HepG2 (cell line): ENCODE results near the gene POLR3F. TPM values are rescaled to one million over a fixed set of nuclear protein-coding genes. Genes with fewer than 3 reads are reported as not detected.

Source experiments
- CBX5 ChIP-seq: sonication (generic); formaldehyde crosslinking; IDR thresholded peaks from 2 replicates; pipeline ENCODE4 v1.4.0; 2020; ENCODE audit warnings: missing genetic modification reagents, borderline replicate concordance
- HOXD1 ChIP-seq: sonication (generic); formaldehyde crosslinking; IDR thresholded peaks from 2 replicates; pipeline ENCODE4 v1.5.0; 2020; ENCODE audit warnings: missing genetic modification reagents
- IKZF4 ChIP-seq: sonication (generic); formaldehyde crosslinking; IDR thresholded peaks from 2 replicates; pipeline ENCODE4 v1.5.1; 2020; ENCODE audit warnings: borderline replicate concordance, mild to moderate bottlenecking, low read depth, missing genetic modification reagents; ENCODE audit errors: not compliant biosample characterization
- MBNL3 ChIP-seq: fragments of 250-450 bp; sonication (Bioruptor Pico); conservative IDR thresholded peaks from 2 replicates; pipeline ENCODE4 v1.8.0; 2022; ENCODE audit warnings: mild to moderate bottlenecking, inconsistent platforms
- MTF1 ChIP-seq: sonication (generic); formaldehyde crosslinking; IDR thresholded peaks from 2 replicates; pipeline ENCODE4 v1.5.0; 2020; ENCODE audit warnings: missing genetic modification reagents
- MXI1 ChIP-seq: IDR thresholded peaks from 3 replicates; pipeline ENCODE4 v1.6.1; 2012; ENCODE audit warnings: low read depth, low read length, inconsistent platforms, borderline replicate concordance
- PAF1 ChIP-seq: IDR thresholded peaks from 2 replicates; pipeline ENCODE4 v1.6.1; 2016; ENCODE audit warnings: missing genetic modification reagents, missing compliant biosample characterization
- PAX8 ChIP-seq: sonication (generic); formaldehyde crosslinking; IDR thresholded peaks from 2 replicates; pipeline ENCODE4 v1.8.0; 2022; ENCODE audit warnings: mild to moderate bottlenecking, missing genetic modification reagents, borderline replicate concordance
- REPIN1 ChIP-seq: sonication (generic); formaldehyde crosslinking; IDR thresholded peaks from 2 replicates; pipeline ENCODE4 v1.8.0; 2022; ENCODE audit warnings: missing genetic modification reagents, low read depth, mild to moderate bottlenecking, borderline replicate concordance
- SAFB2 ChIP-seq: sonication (generic); formaldehyde crosslinking; IDR thresholded peaks from 2 replicates; pipeline ENCODE4 v1.5.1; 2020; ENCODE audit warnings: missing genetic modification reagents, low read depth, mild to moderate bottlenecking, borderline replicate concordance
- SCMH1 ChIP-seq: sonication (generic); formaldehyde crosslinking; IDR thresholded peaks from 2 replicates; pipeline ENCODE4 v1.9.0; 2021; ENCODE audit warnings: missing genetic modification reagents, mild to moderate bottlenecking, borderline replicate concordance
- SNRNP70 ChIP-seq: fragments of 200-400 bp; formaldehyde crosslinking; IDR thresholded peaks from 2 replicates; pipeline ENCODE4 v1.6.1; 2017; ENCODE audit warnings: mild to moderate bottlenecking, low read depth, low read length, moderate library complexity
- SP1 ChIP-seq, 2 experiments: fragments of 450-650 bp in 1 of 2; sonication (generic) in 1 of 2; formaldehyde crosslinking in 1 of 2; IDR thresholded peaks; 2 replicates each; pipeline versions ENCODE4 v1.4.0 to v1.6.1; 2016 to 2020; ENCODE audit warnings: missing genetic modification reagents in 1 of 2
- ZNF879 ChIP-seq: sonication (generic); formaldehyde crosslinking; IDR thresholded peaks from 2 replicates; pipeline ENCODE4 v1.8.1; 2023; ENCODE audit warnings: missing genetic modification reagents
- polyA plus RNA-seq, 8 experiments: library from polyadenylated mRNA; depleted of rRNA in 3 of 8; stranded (reverse) in 7 of 8; unstranded in 1 of 8; fragments of >200 nt; fragmentation: Illumina TruSeq in 4 of 8; extraction: Trizol in 4 of 8; gene quantifications; 2 replicates each; pipeline versions ENCODE4 v1.2.1 to v1.2.3, GENCODE V29; 2011 to 2016; ENCODE audit warnings: low read depth in 4 of 8, missing spikeins in 1 of 8, mixed read lengths in 1 of 8; ENCODE audit not compliant: insufficient read depth in 1 of 8
- total RNA-seq, 5 experiments: library from RNA; depleted of rRNA; stranded (reverse); fragments of >200 nt; fragmentation: Illumina TruSeq; extraction: Trizol; gene quantifications; 2 replicates each; pipeline ENCODE4 v1.2.3, GENCODE V29; 2016; ENCODE audit warnings: low read depth in 1 of 5
- TF ChIP-seq, protein P1 (sequence below): sonication (generic); formaldehyde crosslinking; IDR thresholded peaks from 2 replicates; pipeline ENCODE4 v1.5.1; 2020; ENCODE audit warnings: mild to moderate bottlenecking, missing genetic modification reagents, borderline replicate concordance
- TF ChIP-seq, protein P2 (sequence below): sonication (generic); formaldehyde crosslinking; IDR thresholded peaks from 2 replicates; pipeline ENCODE4 v1.4.0; 2020; ENCODE audit warnings: missing genetic modification reagents
- TF ChIP-seq, protein P3 (sequence below): sonication (generic); formaldehyde crosslinking; IDR thresholded peaks from 2 replicates; pipeline ENCODE4 v1.5.0; 2020; ENCODE audit warnings: missing genetic modification reagents, mild to moderate bottlenecking, borderline replicate concordance

The POLR3F gene
- total and polyA plus RNA-seq, 2 of the 13 experiments (the other 11 are each of a cell fraction or from before 2014, with no cell fraction given), result 11.7 to 25.5 TPM

DNA sequence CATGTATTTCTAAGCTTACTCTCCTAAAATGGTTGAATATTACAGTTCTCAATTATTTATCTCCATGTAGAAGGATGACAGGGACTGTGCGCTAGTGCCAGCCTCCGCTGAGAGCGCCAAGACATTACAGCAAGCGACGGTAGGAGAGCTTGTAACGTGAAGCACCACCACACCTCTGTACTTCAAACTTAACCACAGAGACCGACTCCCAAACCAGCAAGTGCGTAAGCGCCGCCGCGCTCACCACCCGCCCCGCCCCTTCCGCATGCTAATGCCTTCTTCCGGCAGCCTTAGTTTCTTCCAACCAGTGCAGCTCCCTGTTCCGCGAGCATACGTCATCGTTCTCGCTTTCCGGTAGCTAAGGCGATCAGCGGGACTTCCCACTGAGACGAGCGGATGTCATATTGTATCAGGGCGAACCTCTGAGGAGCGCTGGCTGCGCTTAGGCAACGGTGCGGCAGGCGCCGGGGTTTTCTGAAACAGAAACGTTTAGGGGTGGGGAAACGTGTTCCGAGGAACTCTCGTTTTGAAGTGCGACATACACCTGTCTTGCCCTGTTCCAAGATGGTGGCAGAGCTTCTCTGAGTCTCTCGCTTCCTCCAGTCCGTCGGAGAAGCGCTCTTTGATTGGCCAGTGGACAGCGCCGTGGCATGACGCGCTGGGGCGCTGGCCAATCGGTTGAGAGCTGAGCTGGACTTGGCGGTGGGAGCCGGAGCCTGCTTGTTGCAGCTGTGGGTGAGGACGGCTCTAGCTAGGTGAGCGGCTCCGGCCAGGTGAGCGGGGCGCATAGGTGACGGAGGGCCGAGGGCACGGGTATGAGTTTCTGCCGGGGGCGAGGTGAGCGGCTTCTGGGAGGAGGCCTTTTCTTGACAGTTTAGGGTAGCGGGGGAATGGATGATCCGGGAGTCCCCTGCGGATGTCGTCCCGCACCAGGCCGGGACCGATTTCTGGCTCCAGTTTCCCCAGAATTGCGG lies 40.3 kb downstream of the POLR3F start, which contains the start of gene SEC23B (continued):
- TF ChIP-seq PAX8 (CRISPR knock-in tag) (peak; percentile 62; the same call in 1 of the 2 replicates), ZNF879 (CRISPR knock-in tag) (peak; percentile 56), CBX5 (CRISPR knock-in tag) (peak; percentile 96; the same call in 1 of the 2 replicates), MBNL3 (CRISPR knock-in tag) (no peak), MTF1 (CRISPR knock-in tag) (no peak), SNRNP70 (no peak), PAF1 (no peak), SCMH1 (CRISPR knock-in tag) (no peak), MXI1 (peak; percentile 70; the same call in 1 of the 3 replicates), SP1 (IDR thresholded peaks at IDR 0.05) (no peak), SP1 (CRISPR knock-in tag; IDR thresholded peaks at IDR 0.05) (peak; percentile 79), IKZF4 (CRISPR knock-in tag) (peak; percentile 59), HOXD1 (CRISPR knock-in tag) (peak; percentile 53; the same call in 1 of the 2 replicates), SAFB2 (CRISPR knock-in tag) (peak; percentile 2; the same call in 1 of the 2 replicates), REPIN1 (peak; percentile 98)
- TF ChIP-seq, protein P1, sequence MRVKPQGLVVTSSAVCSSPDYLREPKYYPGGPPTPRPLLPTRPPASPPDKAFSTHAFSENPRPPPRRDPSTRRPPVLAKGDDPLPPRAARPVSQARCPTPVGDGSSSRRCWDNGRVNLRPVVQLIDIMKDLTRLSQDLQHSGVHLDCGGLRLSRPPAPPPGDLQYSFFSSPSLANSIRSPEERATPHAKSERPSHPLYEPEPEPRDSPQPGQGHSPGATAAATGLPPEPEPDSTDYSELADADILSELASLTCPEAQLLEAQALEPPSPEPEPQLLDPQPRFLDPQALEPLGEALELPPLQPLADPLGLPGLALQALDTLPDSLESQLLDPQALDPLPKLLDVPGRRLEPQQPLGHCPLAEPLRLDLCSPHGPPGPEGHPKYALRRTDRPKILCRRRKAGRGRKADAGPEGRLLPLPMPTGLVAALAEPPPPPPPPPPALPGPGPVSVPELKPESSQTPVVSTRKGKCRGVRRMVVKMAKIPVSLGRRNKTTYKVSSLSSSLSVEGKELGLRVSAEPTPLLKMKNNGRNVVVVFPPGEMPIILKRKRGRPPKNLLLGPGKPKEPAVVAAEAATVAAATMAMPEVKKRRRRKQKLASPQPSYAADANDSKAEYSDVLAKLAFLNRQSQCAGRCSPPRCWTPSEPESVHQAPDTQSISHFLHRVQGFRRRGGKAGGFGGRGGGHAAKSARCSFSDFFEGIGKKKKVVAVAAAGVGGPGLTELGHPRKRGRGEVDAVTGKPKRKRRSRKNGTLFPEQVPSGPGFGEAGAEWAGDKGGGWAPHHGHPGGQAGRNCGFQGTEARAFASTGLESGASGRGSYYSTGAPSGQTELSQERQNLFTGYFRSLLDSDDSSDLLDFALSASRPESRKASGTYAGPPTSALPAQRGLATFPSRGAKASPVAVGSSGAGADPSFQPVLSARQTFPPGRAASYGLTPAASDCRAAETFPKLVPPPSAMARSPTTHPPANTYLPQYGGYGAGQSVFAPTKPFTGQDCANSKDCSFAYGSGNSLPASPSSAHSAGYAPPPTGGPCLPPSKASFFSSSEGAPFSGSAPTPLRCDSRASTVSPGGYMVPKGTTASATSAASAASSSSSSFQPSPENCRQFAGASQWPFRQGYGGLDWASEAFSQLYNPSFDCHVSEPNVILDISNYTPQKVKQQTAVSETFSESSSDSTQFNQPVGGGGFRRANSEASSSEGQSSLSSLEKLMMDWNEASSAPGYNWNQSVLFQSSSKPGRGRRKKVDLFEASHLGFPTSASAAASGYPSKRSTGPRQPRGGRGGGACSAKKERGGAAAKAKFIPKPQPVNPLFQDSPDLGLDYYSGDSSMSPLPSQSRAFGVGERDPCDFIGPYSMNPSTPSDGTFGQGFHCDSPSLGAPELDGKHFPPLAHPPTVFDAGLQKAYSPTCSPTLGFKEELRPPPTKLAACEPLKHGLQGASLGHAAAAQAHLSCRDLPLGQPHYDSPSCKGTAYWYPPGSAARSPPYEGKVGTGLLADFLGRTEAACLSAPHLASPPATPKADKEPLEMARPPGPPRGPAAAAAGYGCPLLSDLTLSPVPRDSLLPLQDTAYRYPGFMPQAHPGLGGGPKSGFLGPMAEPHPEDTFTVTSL, result no peak
- TF ChIP-seq, protein P2, sequence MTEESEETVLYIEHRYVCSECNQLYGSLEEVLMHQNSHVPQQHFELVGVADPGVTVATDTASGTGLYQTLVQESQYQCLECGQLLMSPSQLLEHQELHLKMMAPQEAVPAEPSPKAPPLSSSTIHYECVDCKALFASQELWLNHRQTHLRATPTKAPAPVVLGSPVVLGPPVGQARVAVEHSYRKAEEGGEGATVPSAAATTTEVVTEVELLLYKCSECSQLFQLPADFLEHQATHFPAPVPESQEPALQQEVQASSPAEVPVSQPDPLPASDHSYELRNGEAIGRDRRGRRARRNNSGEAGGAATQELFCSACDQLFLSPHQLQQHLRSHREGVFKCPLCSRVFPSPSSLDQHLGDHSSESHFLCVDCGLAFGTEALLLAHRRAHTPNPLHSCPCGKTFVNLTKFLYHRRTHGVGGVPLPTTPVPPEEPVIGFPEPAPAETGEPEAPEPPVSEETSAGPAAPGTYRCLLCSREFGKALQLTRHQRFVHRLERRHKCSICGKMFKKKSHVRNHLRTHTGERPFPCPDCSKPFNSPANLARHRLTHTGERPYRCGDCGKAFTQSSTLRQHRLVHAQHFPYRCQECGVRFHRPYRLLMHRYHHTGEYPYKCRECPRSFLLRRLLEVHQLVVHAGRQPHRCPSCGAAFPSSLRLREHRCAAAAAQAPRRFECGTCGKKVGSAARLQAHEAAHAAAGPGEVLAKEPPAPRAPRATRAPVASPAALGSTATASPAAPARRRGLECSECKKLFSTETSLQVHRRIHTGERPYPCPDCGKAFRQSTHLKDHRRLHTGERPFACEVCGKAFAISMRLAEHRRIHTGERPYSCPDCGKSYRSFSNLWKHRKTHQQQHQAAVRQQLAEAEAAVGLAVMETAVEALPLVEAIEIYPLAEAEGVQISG (CRISPR knock-in tag), result peak; percentile 97
- TF ChIP-seq, protein P3, sequence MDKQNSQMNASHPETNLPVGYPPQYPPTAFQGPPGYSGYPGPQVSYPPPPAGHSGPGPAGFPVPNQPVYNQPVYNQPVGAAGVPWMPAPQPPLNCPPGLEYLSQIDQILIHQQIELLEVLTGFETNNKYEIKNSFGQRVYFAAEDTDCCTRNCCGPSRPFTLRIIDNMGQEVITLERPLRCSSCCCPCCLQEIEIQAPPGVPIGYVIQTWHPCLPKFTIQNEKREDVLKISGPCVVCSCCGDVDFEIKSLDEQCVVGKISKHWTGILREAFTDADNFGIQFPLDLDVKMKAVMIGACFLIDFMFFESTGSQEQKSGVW, result no peak
